Epithelial cell of esophagus (primary cell): Measurements from ENCODE around the gene UGT2B11.
A peak's percentile ranks its signal among the peaks of the same experiment; 100 is the strongest.
"Not testable (repeated sequence)": the region's sequence is repeated elsewhere in the genome, so short reads cannot be mapped to it uniquely, and the experiment has no call there.

Experiments used
- DNase-seq: peaks from one replicate; pipeline ENCODE4 v3.0.0; 2010; ENCODE audit warnings: low read depth
- H3K4me3 ChIP-seq: 2 replicates; pipeline ENCODE4 v1.5.1; 2011; ENCODE audit warnings: mild to moderate bottlenecking, low read length, control low read depth
- CTCF ChIP-seq: IDR thresholded peaks from 2 replicates; pipeline ENCODE4 v1.5.1; 2011; ENCODE audit warnings: low read depth, mild to moderate bottlenecking, low read length, control low read depth, inconsistent platforms; ENCODE audit not compliant: insufficient read depth; ENCODE audit errors: missing control alignments

UGT2B11 gene

DNA sequence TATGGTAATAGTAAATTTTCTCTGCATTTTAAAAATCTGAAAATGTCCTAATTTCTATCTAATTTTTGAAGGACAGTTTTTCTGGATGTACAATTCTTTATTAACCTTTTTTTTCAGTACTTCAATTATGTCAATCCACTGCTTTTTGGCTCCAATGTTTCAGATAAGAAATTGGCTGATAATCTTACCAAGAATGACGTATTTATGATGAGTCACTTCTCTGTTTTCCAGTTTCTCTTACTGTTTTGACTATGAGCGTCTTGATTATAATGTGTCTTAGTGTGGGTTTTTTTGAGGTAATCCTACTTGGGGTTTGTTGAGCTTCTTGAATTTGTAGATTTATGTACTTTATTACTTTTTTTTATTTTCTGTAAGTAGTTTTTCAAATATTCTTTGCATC, 47.2 kb downstream of the UGT2B11 start:
- no peak for DNase-seq
- no peak for TF ChIP-seq CTCF
- no peak overlapping the region for H3K4me3 ChIP-seq

- H3K4me3 ChIP-seq: not testable (repeated sequence)
Measured at GRCh38 chr4:69166376-69166775, 48.2 kb downstream of the UGT2B11 start.

DNA sequence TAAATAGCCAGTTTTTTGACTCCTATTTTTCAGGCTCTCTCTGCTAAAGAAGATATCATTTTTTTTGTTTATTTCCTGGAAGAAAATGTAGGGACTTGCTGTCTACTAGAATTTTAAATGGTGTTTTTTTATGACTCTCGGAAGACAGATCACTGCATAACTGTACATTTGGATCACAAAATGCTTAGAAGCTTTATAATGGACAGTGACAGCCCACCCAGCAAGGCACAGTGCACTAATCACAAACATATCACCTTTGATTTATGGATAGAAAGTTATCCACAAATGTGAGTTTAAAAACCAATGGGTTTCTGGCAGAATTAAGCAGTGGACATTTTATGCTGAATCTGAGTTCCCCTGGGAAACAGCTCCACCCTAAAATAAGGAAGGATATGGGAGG, 48.8 kb downstream of the UGT2B11 start:
- not testable (repeated sequence) for DNase-seq, H3K4me3 ChIP-seq

More at GRCh38 chr4:69166376-69166775, 48.2 kb downstream of the UGT2B11 start:
- not testable (repeated sequence) for DNase-seq

GRCh38 chr4:69156913-69157312, 57.6 kb downstream of the UGT2B11 start:
- H3K4me3 ChIP-seq: no peak overlapping the region
- DNase-seq: peak; percentile 37
- peak; percentile 56 for TF ChIP-seq CTCF

DNA sequence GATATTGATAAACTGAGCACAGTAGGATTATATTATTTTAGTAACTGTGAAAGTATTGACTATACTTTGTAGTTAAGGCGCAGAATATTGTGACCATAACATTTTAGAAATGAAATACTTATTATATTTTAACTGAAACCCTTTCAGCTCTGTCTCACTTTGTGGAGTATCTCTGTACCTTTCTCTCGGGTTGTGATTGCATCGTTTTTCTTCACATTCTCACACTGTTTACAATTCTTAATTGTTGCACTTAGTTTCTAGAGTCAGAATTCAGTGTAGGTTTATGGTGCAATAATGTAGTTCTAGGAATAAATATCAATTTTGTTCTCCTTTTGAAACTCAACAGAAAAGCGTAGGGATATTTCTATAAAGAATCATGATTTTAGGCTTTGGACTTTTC, 60.5 kb downstream of the UGT2B11 start:
- DNase-seq: no peak
- TF ChIP-seq CTCF: no peak

More for the DNA sequence above, 60.5 kb downstream of the UGT2B11 start:
- no peak overlapping the region for H3K4me3 ChIP-seq
